Measurements from ENCODE around the gene CES2. TPM values are rescaled to one million over a fixed set of nuclear protein-coding genes. Genes with fewer than 3 reads are reported as not detected.

CES2 gene
- total and polyA plus RNA-seq, 2 donors (not counting 1 experiment from before 2014, with no cell fraction given), result 23.5 to 47.8 TPM

DNA sequence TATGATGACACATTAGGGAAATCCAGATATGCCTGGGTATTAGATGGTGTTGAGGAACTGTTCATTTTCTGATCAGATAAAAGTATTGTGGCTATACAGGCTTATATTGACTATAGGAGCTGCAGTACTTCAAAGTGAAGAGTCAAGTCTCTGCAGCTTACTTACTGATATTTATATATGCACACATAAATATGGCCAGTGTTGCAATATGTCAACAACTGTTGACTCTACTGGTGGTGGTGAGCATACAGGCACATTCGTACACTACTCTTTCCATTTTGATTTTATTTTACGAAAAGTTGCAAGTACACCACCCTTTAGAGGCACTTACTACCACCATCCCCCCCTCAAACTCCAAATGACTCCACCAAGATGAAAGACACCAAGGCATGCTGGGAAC is 3.7 kb upstream of the CES2 start:
- H2AFZ ChIP-seq (ENCODE audit: insufficient read depth, low read depth, low read length, poor library complexity, severe bottlenecking), result no peak overlapping the region
- H3K4me2 ChIP-seq (replicated peaks; ENCODE audit: low read depth, low read length, poor library complexity, severe bottlenecking), result no peak overlapping the region
- ChIA-PET CTCF (no interaction called here), POLR2A (interaction anchor here (0.8 kb wide), 1 partner anchor 13 kb away, joined by 3 read pairs; the partner anchor contains the start of gene CDH16)
- intact Hi-C loops (cut with micrococcal nuclease), result loop anchor here (5.0 kb wide), 1 partner anchor 49 kb away; the partner anchor contains the start of gene PDP2
- ATAC-seq (ENCODE audit: low read depth), result no peak
- H3K27ac ChIP-seq (ENCODE audit: low read length in 2 of 2), result no peak overlapping the region
- no peaks in the 10 kb centered on the region for H3K9me3 ChIP-seq (ENCODE audit: control extremely low read depth in 1 of 3, control insufficient read depth in 2 of 3, insufficient read depth in 1 of 3, low read length in 2 of 3)
- TF ChIP-seq, protein P1, sequence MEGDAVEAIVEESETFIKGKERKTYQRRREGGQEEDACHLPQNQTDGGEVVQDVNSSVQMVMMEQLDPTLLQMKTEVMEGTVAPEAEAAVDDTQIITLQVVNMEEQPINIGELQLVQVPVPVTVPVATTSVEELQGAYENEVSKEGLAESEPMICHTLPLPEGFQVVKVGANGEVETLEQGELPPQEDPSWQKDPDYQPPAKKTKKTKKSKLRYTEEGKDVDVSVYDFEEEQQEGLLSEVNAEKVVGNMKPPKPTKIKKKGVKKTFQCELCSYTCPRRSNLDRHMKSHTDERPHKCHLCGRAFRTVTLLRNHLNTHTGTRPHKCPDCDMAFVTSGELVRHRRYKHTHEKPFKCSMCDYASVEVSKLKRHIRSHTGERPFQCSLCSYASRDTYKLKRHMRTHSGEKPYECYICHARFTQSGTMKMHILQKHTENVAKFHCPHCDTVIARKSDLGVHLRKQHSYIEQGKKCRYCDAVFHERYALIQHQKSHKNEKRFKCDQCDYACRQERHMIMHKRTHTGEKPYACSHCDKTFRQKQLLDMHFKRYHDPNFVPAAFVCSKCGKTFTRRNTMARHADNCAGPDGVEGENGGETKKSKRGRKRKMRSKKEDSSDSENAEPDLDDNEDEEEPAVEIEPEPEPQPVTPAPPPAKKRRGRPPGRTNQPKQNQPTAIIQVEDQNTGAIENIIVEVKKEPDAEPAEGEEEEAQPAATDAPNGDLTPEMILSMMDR (IDR thresholded peaks at IDR 0.05), result no peak
- no peak for TF ChIP-seq EZH2 (IDR thresholded peaks at IDR 0.05; ENCODE audit: borderline replicate concordance, insufficient read depth, low read depth, low read length, poor library complexity, severe bottlenecking)
- H3K27me3 ChIP-seq (replicated peaks in 1 of 4; ENCODE audit: control extremely low read depth in 1 of 4, control insufficient read depth in 3 of 4, insufficient read depth in 4 of 4, low read length in 3 of 4), result peaks cover 0 to 5% (median 0%) of the 10 kb centered on the region in 4 experiments
- no peak overlapping the region for H3K4me3 ChIP-seq (ENCODE audit: control extremely low read depth in 1 of 5, extremely low read depth in 1 of 5, insufficient read depth in 1 of 5, low read depth in 2 of 5, low read length in 4 of 5)
- Mint-ChIP-seq H3K4me3 (peak overlapping the region; percentile 24), H3K4me1 (peaks cover 49% of the 10 kb centered on the region), H3K27me3 (no peaks in the 10 kb centered on the region), H3K27ac (no peak overlapping the region), H3K9me3 (ENCODE audit: insufficient read depth) (no peaks in the 10 kb centered on the region)
- no peak overlapping the region for H3K9ac ChIP-seq (ENCODE audit: low read length)
- H4K20me1 ChIP-seq (ENCODE audit: control insufficient read depth, insufficient read depth, low read length, poor library complexity, severe bottlenecking), result peaks cover 9% of the 10 kb centered on the region
- H3K36me3 ChIP-seq (replicated peaks in 1 of 2; ENCODE audit: control extremely low read depth in 1 of 2, control insufficient read depth in 1 of 2, extremely low read depth in 1 of 2, insufficient read depth in 2 of 2, low read length in 1 of 2), result peaks cover 0 to 12% of the 10 kb centered on the region in 2 experiments
- DNase-seq, result no peak
- peaks cover 24 to 33% of the 10 kb centered on the region in 2 donors for H3K4me1 ChIP-seq (ENCODE audit: control insufficient read depth in 2 of 2, insufficient read depth in 2 of 2, low read length in 2 of 2)
- WGBS (ENCODE audit: insufficient coverage), result 100% methylated on average over 2 of the region's 2 CpGs
- H3K79me2 ChIP-seq (ENCODE audit: control insufficient read depth, insufficient read depth, low read length), result peaks cover 26% of the 10 kb centered on the region

DNA sequence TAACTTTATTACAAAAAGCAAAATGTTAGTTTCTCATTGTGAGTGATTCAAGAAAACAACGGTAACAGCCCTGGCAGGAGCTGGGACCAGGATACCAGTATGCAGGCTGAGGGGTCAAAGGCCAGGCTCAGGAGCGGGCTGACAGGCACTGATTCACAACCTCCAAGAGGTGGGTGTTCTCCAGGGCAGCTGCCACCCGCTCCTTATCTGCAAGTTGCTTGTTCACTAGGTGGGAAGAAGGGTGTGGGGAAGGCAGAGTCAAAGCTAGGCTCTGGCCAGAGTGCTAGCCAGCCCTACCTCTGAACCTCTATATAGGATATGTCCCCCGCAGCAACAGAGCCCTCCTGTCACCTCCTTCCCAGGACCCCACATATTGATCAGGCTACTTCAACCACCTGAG is 3.2 kb upstream of the CES2 start:
- H3K27ac Mint-ChIP-seq, result peak overlapping the region; percentile 50
- TF ChIP-seq, protein P1 (IDR thresholded peaks at IDR 0.05), result no peak
- no peak for TF ChIP-seq EZH2 (IDR thresholded peaks at IDR 0.05; ENCODE audit: borderline replicate concordance, insufficient read depth, low read depth, low read length, poor library complexity, severe bottlenecking)
- peaks cover 24 to 33% of the 10 kb centered on the region in 2 donors for H3K4me1 ChIP-seq (ENCODE audit: control insufficient read depth in 2 of 2, insufficient read depth in 2 of 2, low read length in 2 of 2)
- peaks cover 0 to 12% of the 10 kb centered on the region in 2 experiments for H3K36me3 ChIP-seq (replicated peaks in 1 of 2; ENCODE audit: control extremely low read depth in 1 of 2, control insufficient read depth in 1 of 2, extremely low read depth in 1 of 2, insufficient read depth in 2 of 2, low read length in 1 of 2)
- peaks cover 10% of the 10 kb centered on the region for H4K20me1 ChIP-seq (ENCODE audit: control insufficient read depth, insufficient read depth, low read length, poor library complexity, severe bottlenecking)
- ATAC-seq (ENCODE audit: low read depth) (no peak), DNase-seq (no peak)
- no peak overlapping the region for H2AFZ ChIP-seq (ENCODE audit: insufficient read depth, low read depth, low read length, poor library complexity, severe bottlenecking)
- H3K4me2 ChIP-seq (replicated peaks; ENCODE audit: low read depth, low read length, poor library complexity, severe bottlenecking), result no peak overlapping the region
- H3K27ac ChIP-seq (ENCODE audit: low read length in 2 of 2), result no peak overlapping the region
- H3K4me3 ChIP-seq (ENCODE audit: control extremely low read depth in 1 of 5, extremely low read depth in 1 of 5, insufficient read depth in 1 of 5, low read depth in 2 of 5, low read length in 4 of 5), result no peak overlapping the region
- H3K4me3 Mint-ChIP-seq, result peak overlapping the region; percentile 99
- 100% methylated on average over 3 of the region's 4 CpGs for WGBS (ENCODE audit: insufficient coverage)
- peaks cover 26% of the 10 kb centered on the region for H3K79me2 ChIP-seq (ENCODE audit: control insufficient read depth, insufficient read depth, low read length)
- H3K4me1 Mint-ChIP-seq, result peaks cover 50% of the 10 kb centered on the region
- no peak overlapping the region for H3K9ac ChIP-seq (ENCODE audit: low read length)
- CTCF ChIA-PET, result no interaction called here
- H3K27me3 ChIP-seq (replicated peaks in 1 of 4; ENCODE audit: control extremely low read depth in 1 of 4, control insufficient read depth in 3 of 4, insufficient read depth in 4 of 4, low read length in 3 of 4), result peaks cover 0 to 1% (median 0%) of the 10 kb centered on the region in 4 experiments
- POLR2A ChIA-PET, result no interaction called here
- no peaks in the 10 kb centered on the region for H3K9me3 ChIP-seq (ENCODE audit: control extremely low read depth in 1 of 3, control insufficient read depth in 2 of 3, insufficient read depth in 1 of 3, low read length in 2 of 3)
- no peaks in the 10 kb centered on the region for H3K27me3 Mint-ChIP-seq
- intact Hi-C loops (cut with micrococcal nuclease), result loop anchor here (5.0 kb wide), 1 partner anchor 50 kb away; the partner anchor contains the start of gene PDP2
- H3K9me3 Mint-ChIP-seq (ENCODE audit: insufficient read depth), result no peaks in the 10 kb centered on the region

All from B cell (primary cell).